IMR-90 (cell line): Measurements from ENCODE around the gene LRP1B. TPM values are rescaled to one million over a fixed set of nuclear protein-coding genes. Genes with fewer than 3 reads are reported as not detected.

Experiments
- ATAC-seq: fragments of 200-7000 bp; cut with Tn5 transposase; 2 replicates; pipeline ENCODE4 v1.9.1; 2020; ENCODE audit warnings: low read depth, mild to moderate bottlenecking, moderate library complexity
- BruUV-seq: library from RNA; stranded (reverse); fragments of 400-500 nt; replicated peaks from 2 replicates; lab custom pipeline; 2021; lab: Mats Ljungman, UMichigan
- CTCF ChIA-PET: fragments of 300-600 bp; formaldehyde crosslinking; extraction: SDS; loops from one replicate; lab custom pipeline; 2021; ENCODE audit warnings: antibody characterized with exemption; lab: Yijun Ruan, JAX
- POLR2A ChIA-PET: fragments of 300-600 bp; sonication (Branson Sonifier 250); formaldehyde crosslinking; loops from one replicate; lab custom pipeline; 2022; ENCODE audit warnings: antibody characterized with exemption; ENCODE audit not compliant: unreplicated experiment; lab: Charles Lee
- DNase-seq: peaks from one replicate; pipeline ENCODE4 v3.0.0; 2013
- H2AFZ ChIP-seq: replicated peaks from 2 replicates; pipeline ENCODE3; 2013; ENCODE audit warnings: low read length, mild to moderate bottlenecking; ENCODE audit not compliant: poor library complexity
- H2AK5ac ChIP-seq: 2 replicates; pipeline ENCODE4 v1.6.1; 2013; ENCODE audit warnings: low read depth, low read length, inconsistent platforms
- H2AK9ac ChIP-seq: replicated peaks from 2 replicates; pipeline ENCODE3; 2013; ENCODE audit warnings: mild to moderate bottlenecking, low read depth, low read length, moderate library complexity; ENCODE audit not compliant: poor library complexity
- H2BK120ac ChIP-seq: 2 replicates; pipeline ENCODE4 v1.6.1; 2013; ENCODE audit warnings: low read depth, low read length, inconsistent platforms
- H2BK15ac ChIP-seq: 3 replicates; pipeline ENCODE4 v1.6.1; 2013; ENCODE audit warnings: low read depth, low read length, inconsistent platforms
- H2BK20ac ChIP-seq: 2 replicates; pipeline ENCODE4 v1.6.1; 2013; ENCODE audit warnings: low read depth, mild to moderate bottlenecking, inconsistent platforms, low read length, moderate library complexity
- H2BK5ac ChIP-seq: 2 replicates; pipeline ENCODE4 v1.6.1; 2013; ENCODE audit warnings: mild to moderate bottlenecking, low read depth, low read length, inconsistent platforms; ENCODE audit not compliant: poor library complexity, severe bottlenecking
- H3K14ac ChIP-seq: replicated peaks from 2 replicates; pipeline ENCODE4 v1.6.1; 2013; ENCODE audit warnings: low read depth, low read length, inconsistent platforms
- H3K18ac ChIP-seq: 2 replicates; pipeline ENCODE4 v1.6.1; 2013; ENCODE audit warnings: low read depth, low read length, control low read depth
- H3K23ac ChIP-seq: 2 replicates; pipeline ENCODE4 v1.6.1; 2013; ENCODE audit warnings: low read depth, low read length, inconsistent platforms
- H3K27ac ChIP-seq: 2 replicates; pipeline ENCODE4 v1.5.1; 2013; ENCODE audit warnings: mild to moderate bottlenecking, control low read depth, low read length; ENCODE audit not compliant: insufficient read depth
- H3K27me3 ChIP-seq: 2 replicates; pipeline ENCODE4 v1.6.1; 2013; ENCODE audit warnings: low read length; ENCODE audit not compliant: control insufficient read depth, insufficient read depth
- H3K36me3 ChIP-seq: 2 replicates; pipeline ENCODE4 v1.6.1; 2013; ENCODE audit warnings: low read length, mixed read lengths; ENCODE audit not compliant: control insufficient read depth, insufficient read depth
- H3K4ac ChIP-seq: 2 replicates; pipeline ENCODE4 v1.6.1; 2013; ENCODE audit warnings: low read depth, low read length, inconsistent platforms
- H3K4me1 ChIP-seq: 2 replicates; pipeline ENCODE4 v1.6.1; 2013; ENCODE audit warnings: low read length, mixed read lengths; ENCODE audit not compliant: control insufficient read depth, insufficient read depth
- H3K4me2 ChIP-seq: 2 replicates; pipeline ENCODE4 v1.6.1; 2013; ENCODE audit warnings: low read depth, mild to moderate bottlenecking, control low read depth, low read length, moderate library complexity
- H3K4me3 ChIP-seq: 2 replicates; pipeline ENCODE4 v1.5.1; 2013; ENCODE audit warnings: low read depth, mild to moderate bottlenecking, control low read depth, low read length, moderate library complexity; ENCODE audit not compliant: insufficient read depth
- H3K56ac ChIP-seq: 2 replicates; pipeline ENCODE4 v1.6.1; 2013; ENCODE audit warnings: low read length, inconsistent platforms; ENCODE audit not compliant: insufficient read depth; ENCODE audit errors: extremely low read depth
- H3K79me1 ChIP-seq, 2 experiments: 2 replicates each; pipeline ENCODE4 v1.6.1; 2013; ENCODE audit warnings: low read length in 2 of 2, inconsistent platforms in 1 of 2, low read depth in 1 of 2
- H3K9ac ChIP-seq: 2 replicates; pipeline ENCODE4 v1.6.1; 2013; ENCODE audit warnings: low read depth, low read length, control low read depth
- H3K9me1 ChIP-seq: 2 replicates; pipeline ENCODE4 v1.6.1; 2013; ENCODE audit warnings: low read length, inconsistent platforms; ENCODE audit not compliant: insufficient read depth
- H3K9me3 ChIP-seq: 2 replicates; pipeline ENCODE4 v1.6.1; 2013; ENCODE audit warnings: low read length; ENCODE audit not compliant: control insufficient read depth, insufficient read depth
- H4K20me1 ChIP-seq: 2 replicates; pipeline ENCODE4 v1.6.1; 2013; ENCODE audit warnings: low read length, inconsistent platforms; ENCODE audit not compliant: insufficient read depth
- H4K5ac ChIP-seq: 2 replicates; pipeline ENCODE4 v1.6.1; 2013; ENCODE audit warnings: mild to moderate bottlenecking, low read depth, low read length, control low read depth
- H4K8ac ChIP-seq, 2 experiments: 2 replicates each; pipeline ENCODE4 v1.6.1; 2013; ENCODE audit warnings: low read depth in 2 of 2, low read length in 2 of 2, control low read depth in 1 of 2, inconsistent platforms in 1 of 2
- H4K91ac ChIP-seq: 2 replicates; pipeline ENCODE4 v1.6.1; 2013; ENCODE audit warnings: low read depth, low read length, inconsistent platforms; ENCODE audit not compliant: insufficient read depth
- BHLHE40 ChIP-seq: fragments of 150-350 bp; IDR thresholded peaks from 2 replicates; pipeline ENCODE4 v1.6.1; 2016; ENCODE audit warnings: mild to moderate bottlenecking, low read depth, low read length
- CHD1 ChIP-seq: IDR thresholded peaks from 2 replicates; pipeline ENCODE4 v1.6.1; 2012; ENCODE audit warnings: low read depth, low read length, improper control_type of control experiment
- FOS ChIP-seq: fragments of 150-350 bp; IDR thresholded peaks from 2 replicates; pipeline ENCODE4 v1.6.1; 2016; ENCODE audit warnings: low read depth, low read length
- MAZ ChIP-seq: IDR thresholded peaks from 2 replicates; pipeline ENCODE4 v1.6.1; 2012; ENCODE audit warnings: low read depth, mild to moderate bottlenecking, low read length, improper control_type of control experiment, moderate library complexity, borderline replicate concordance
- MXI1 ChIP-seq: IDR thresholded peaks from 2 replicates; pipeline ENCODE4 v1.6.1; 2012; ENCODE audit warnings: low read depth, mild to moderate bottlenecking, low read length, moderate library complexity, borderline replicate concordance
- NFE2L2 ChIP-seq: fragments of 150-350 bp; IDR thresholded peaks from 2 replicates; pipeline ENCODE4 v1.6.1; 2016; ENCODE audit warnings: low read depth, mild to moderate bottlenecking, low read length
- RAD21 ChIP-seq: IDR thresholded peaks from 2 replicates; pipeline ENCODE4 v1.6.1; 2012; ENCODE audit warnings: low read length, improper control_type of control experiment
- RCOR1 ChIP-seq: IDR thresholded peaks from 2 replicates; pipeline ENCODE4 v1.6.1; 2012; ENCODE audit warnings: mild to moderate bottlenecking, low read length, improper control_type of control experiment; ENCODE audit not compliant: insufficient replicate concordance
- dilution Hi-C: fragments of 300-500 bp; cut with HindIII; formaldehyde crosslinking; loops from one replicate; pipeline ENCODE4 v1.14.3; 2018; ENCODE audit warnings: low sequenced_read_pairs; ENCODE audit not compliant: unreplicated experiment
- in situ Hi-C: fragments of 300-500 bp; cut with MboI; formaldehyde crosslinking; loops from 3 replicates; pipeline ENCODE4 v1.14.3; 2019; ENCODE audit warnings: low sequenced_read_pairs, inconsistent platforms, mixed read lengths
- intact Hi-C: fragments of 100-400 bp; cut with micrococcal nuclease; formaldehyde crosslinking; loops from 2 replicates; pipeline ENCODE4 v1.10.0; 2022
- polyA plus RNA-seq, 3 experiments: library from polyadenylated mRNA; depleted of rRNA; stranded (reverse); fragments of >200 nt; gene quantifications; 2 replicates each; pipeline ENCODE4 v1.2.3, GENCODE V29; 2012; ENCODE audit warnings: low replicate concordance in 1 of 3
- total RNA-seq: library from RNA; depleted of rRNA; stranded (reverse); fragments of >200 nt; gene quantifications from 2 replicates; pipeline ENCODE4 v1.2.3, GENCODE V29; 2012
- TF ChIP-seq, protein P1 (sequence below): fragments of 150-350 bp; IDR thresholded peaks from 2 replicates; pipeline ENCODE4 v1.6.1; 2017; ENCODE audit warnings: mild to moderate bottlenecking, antibody characterized with exemption, low read length, low read depth

LRP1B gene
- total and polyA plus RNA-seq, 2 of the 4 experiments (the other 2 are of a cell fraction), result under 0.01 to 0.02 TPM

DNA sequence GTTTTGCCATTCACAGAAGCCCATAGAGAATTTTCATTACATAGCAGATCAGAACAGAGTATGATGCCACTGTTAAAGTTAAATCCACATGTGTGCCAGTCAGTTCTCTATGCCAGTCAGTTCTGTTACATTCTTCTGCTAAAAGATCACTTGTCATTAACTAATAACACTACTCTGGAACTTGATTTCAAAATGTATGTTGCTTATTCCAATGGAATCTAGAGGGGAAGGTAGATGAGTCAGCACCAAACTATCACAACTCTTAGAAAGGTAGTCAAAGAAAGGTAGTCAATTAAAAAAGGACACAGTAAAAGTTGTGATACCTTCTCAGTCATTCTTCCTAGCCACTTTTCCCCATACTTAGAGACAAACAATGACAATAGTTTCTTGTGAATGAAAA, 1214.4 kb downstream of the LRP1B start:
- no peaks in the 10 kb centered on the region for H3K27me3 ChIP-seq
- DNase-seq (no peak), ATAC-seq (no peak)
- no peak overlapping the region for H3K18ac ChIP-seq
- H3K9me3 ChIP-seq, result no peaks in the 10 kb centered on the region
- no peak overlapping the region for H2BK15ac ChIP-seq
- H2BK120ac ChIP-seq, result no peak overlapping the region
- no peak overlapping the region for H3K14ac ChIP-seq
- H3K4me3 ChIP-seq, result no peak overlapping the region
- H3K9ac ChIP-seq, result no peak overlapping the region
- no peaks in the 10 kb centered on the region for H3K9me1 ChIP-seq
- no peak overlapping the region for H2AFZ ChIP-seq
- H4K5ac ChIP-seq, result no peak overlapping the region
- BruUV-seq, result no TSS peak
- H2BK5ac ChIP-seq, result no peak overlapping the region
- no peak overlapping the region for H3K4ac ChIP-seq
- H3K79me1 ChIP-seq, result no peaks in the 10 kb centered on the region
- no peak overlapping the region for H3K27ac ChIP-seq
- CTCF ChIA-PET, result no interaction called here
- H2BK20ac ChIP-seq, result no peak overlapping the region
- no peak overlapping the region for H4K8ac ChIP-seq
- TF ChIP-seq MAZ (no peak), RCOR1 (no peak), BHLHE40 (no peak), FOS (no peak), RAD21 (no peak), NFE2L2 (no peak), CHD1 (no peak), MXI1 (no peak)
- TF ChIP-seq, protein P1, sequence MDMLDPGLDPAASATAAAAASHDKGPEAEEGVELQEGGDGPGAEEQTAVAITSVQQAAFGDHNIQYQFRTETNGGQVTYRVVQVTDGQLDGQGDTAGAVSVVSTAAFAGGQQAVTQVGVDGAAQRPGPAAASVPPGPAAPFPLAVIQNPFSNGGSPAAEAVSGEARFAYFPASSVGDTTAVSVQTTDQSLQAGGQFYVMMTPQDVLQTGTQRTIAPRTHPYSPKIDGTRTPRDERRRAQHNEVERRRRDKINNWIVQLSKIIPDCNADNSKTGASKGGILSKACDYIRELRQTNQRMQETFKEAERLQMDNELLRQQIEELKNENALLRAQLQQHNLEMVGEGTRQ, result no peak
- H3K23ac ChIP-seq, result no peak overlapping the region
- no peak overlapping the region for H3K4me2 ChIP-seq
- H4K91ac ChIP-seq, result no peak overlapping the region; the same call in 1 of the 2 replicates
- no peaks in the 10 kb centered on the region for H3K36me3 ChIP-seq
- H4K20me1 ChIP-seq, result no peaks in the 10 kb centered on the region
- H3K56ac ChIP-seq, result no peak overlapping the region
- dilution Hi-C loops (no loop called here), intact Hi-C loops (no loop called here), in situ Hi-C loops (no loop called here)
- H2AK9ac ChIP-seq, result no peak overlapping the region
- H2AK5ac ChIP-seq, result no peak overlapping the region
- H3K4me1 ChIP-seq, result no peaks in the 10 kb centered on the region
- POLR2A ChIA-PET, result no interaction called here
